H1 (cell line): ENCODE data around the gene PHYH. TPM values are rescaled to one million over a fixed set of nuclear protein-coding genes. Genes with fewer than 3 reads are reported as not detected.

Experiments
- TAF7 ChIP-seq: optimal IDR thresholded peaks from 2 replicates; pipeline ENCODE3; 2011; ENCODE audit warnings: low read depth, mild to moderate bottlenecking, inconsistent platforms, low read length, moderate library complexity, borderline replicate concordance
- polyA plus RNA-seq, 7 experiments: library from polyadenylated mRNA; depleted of rRNA in 3 of 7; stranded (reverse) in 5 of 7; unstranded in 2 of 7; fragments of >200 nt in 5 of 7; fragments of 200-250 nt in 2 of 7; gene quantifications; 1 replicate in 5 of 7; 2 replicates in 1 of 7; 4 replicates in 1 of 7; pipeline versions ENCODE4 v1.2.1 to v1.2.3, GENCODE V29; 2011 to 2013; ENCODE audit warnings: missing spikeins in 2 of 7, mixed read lengths in 2 of 7
- total RNA-seq: library from RNA; stranded (reverse); fragmentation: NEBNext Ultra II Directional; extraction: Animal tissue kit (Norgen Biotek cat#: 25700); gene quantifications from 2 replicates; pipeline ENCODE4 v1.2.1, GENCODE V29; 2021

PHYH gene
- total and polyA plus RNA-seq, 2 of the 8 experiments (the other 6 are each of a cell fraction or from before 2014, with no cell fraction given): 22.0 to 22.7 TPM

- peak; percentile 89 for TF ChIP-seq TAF7
These were observed 47.2 kb upstream of the PHYH start (continued) for GRCh38 chr10:13347043-13347499.
